HEK293 (cell line): Measurements from ENCODE around the gene PPIL4.

Experiments used
- CTCF ChIA-PET: fragments of 350-600 bp; formaldehyde crosslinking; extraction: SDS; loops from one replicate; lab custom pipeline; 2021; ENCODE audit warnings: antibody characterized with exemption; lab: Yijun Ruan, JAX
- POLR2A ChIA-PET: fragments of 300-600 bp; formaldehyde crosslinking; extraction: SDS; loops from one replicate; lab custom pipeline; 2020; ENCODE audit warnings: antibody characterized with exemption, inconsistent platforms; lab: Yijun Ruan, JAX
- H3K27ac ChIP-seq: fragments of 200-500 bp; sonication (Bioruptor generic); 2 replicates; pipeline ENCODE4 v1.5.1; 2014; ENCODE audit warnings: low read depth, low read length, control low read depth, inconsistent platforms; ENCODE audit errors: extremely low read depth
- H3K36me3 ChIP-seq, 2 experiments: fragments of 200-500 bp in 1 of 2; sonication (Bioruptor generic) in 1 of 2; 1 replicate in 1 of 2; 2 replicates in 1 of 2; pipeline ENCODE4 v1.5.1; 2014 to 2017; ENCODE audit warnings: inconsistent platforms in 2 of 2, low read length in 2 of 2; ENCODE audit not compliant: control insufficient read depth in 2 of 2, insufficient read depth in 1 of 2
- H3K4me1 ChIP-seq: fragments of 200-500 bp; sonication (Bioruptor generic); 2 replicates; pipeline ENCODE4 v1.5.1; 2014; ENCODE audit warnings: mild to moderate bottlenecking, low read length, inconsistent platforms; ENCODE audit not compliant: control insufficient read depth, insufficient read depth
- H3K4me3 ChIP-seq: 2 replicates; pipeline ENCODE4 v1.5.1; 2011; ENCODE audit warnings: low read depth, mild to moderate bottlenecking, control low read depth, low read length, moderate library complexity
- H3K9me3 ChIP-seq: fragments of 200-500 bp; sonication (Bioruptor generic); 2 replicates; pipeline ENCODE4 v1.5.1; 2014; ENCODE audit warnings: low read depth, low read length, inconsistent platforms; ENCODE audit not compliant: control insufficient read depth, insufficient read depth
- SALL2 ChIP-seq: fragments of 450-650 bp; formaldehyde crosslinking; IDR thresholded peaks from 2 replicates; pipeline ENCODE4 v1.5.0; 2017; ENCODE audit warnings: missing biosample characterization, mild to moderate bottlenecking, missing genetic modification characterization, borderline replicate concordance
- WT1 ChIP-seq: fragments of 450-650 bp; formaldehyde crosslinking; IDR thresholded peaks from 2 replicates; pipeline ENCODE4 v1.5.1; 2016; ENCODE audit warnings: missing biosample characterization, missing genetic modification characterization
- ZBTB48 ChIP-seq: fragments of 450-650 bp; formaldehyde crosslinking; IDR thresholded peaks from 2 replicates; pipeline ENCODE4 v1.5.1; 2016; ENCODE audit warnings: missing biosample characterization, missing genetic modification characterization
- ZFP37 ChIP-seq: fragments of 450-650 bp; formaldehyde crosslinking; IDR thresholded peaks from 2 replicates; pipeline ENCODE4 v1.5.1; 2016; ENCODE audit warnings: missing biosample characterization, missing genetic modification characterization
- ZNF146 ChIP-seq: fragments of 450-650 bp; formaldehyde crosslinking; IDR thresholded peaks from 2 replicates; pipeline ENCODE4 v1.5.1; 2016; ENCODE audit warnings: missing biosample characterization, missing genetic modification characterization
- ZNF174 ChIP-seq: fragments of 450-650 bp; formaldehyde crosslinking; IDR thresholded peaks from 2 replicates; pipeline ENCODE4 v1.5.0; 2017; ENCODE audit warnings: missing biosample characterization, mild to moderate bottlenecking, missing genetic modification characterization
- ZNF2 ChIP-seq: fragments of 450-650 bp; formaldehyde crosslinking; IDR thresholded peaks from 2 replicates; pipeline ENCODE4 v1.5.1; 2016; ENCODE audit warnings: missing biosample characterization, missing genetic modification characterization
- ZNF202 ChIP-seq: fragments of 450-650 bp; formaldehyde crosslinking; IDR thresholded peaks from 2 replicates; pipeline ENCODE4 v1.5.1; 2016; ENCODE audit warnings: missing biosample characterization, missing genetic modification characterization, borderline replicate concordance
- ZNF404 ChIP-seq: fragments of 450-650 bp; formaldehyde crosslinking; IDR thresholded peaks from 2 replicates; pipeline ENCODE4 v1.5.1; 2017; ENCODE audit warnings: missing biosample characterization, missing genetic modification characterization
- ZNF501 ChIP-seq: fragments of 450-650 bp; formaldehyde crosslinking; IDR thresholded peaks from 2 replicates; pipeline ENCODE4 v1.5.1; 2016; ENCODE audit warnings: missing biosample characterization, missing genetic modification characterization
- ZNF544 ChIP-seq: fragments of 450-650 bp; formaldehyde crosslinking; IDR thresholded peaks from 2 replicates; pipeline ENCODE4 v1.5.0; 2017; ENCODE audit warnings: missing biosample characterization, missing genetic modification characterization
- ZNF549 ChIP-seq: fragments of 450-650 bp; IDR thresholded peaks from 2 replicates; pipeline ENCODE4 v1.5.1; 2018; ENCODE audit warnings: missing biosample characterization, missing genetic modification characterization, mild to moderate bottlenecking, inconsistent platforms, moderate library complexity
- ZNF555 ChIP-seq: fragments of 450-650 bp; formaldehyde crosslinking; conservative IDR thresholded peaks from 2 replicates; pipeline ENCODE4 v1.5.1; 2017; ENCODE audit warnings: missing biosample characterization, mild to moderate bottlenecking, missing genetic modification characterization, inconsistent platforms
- TF ChIP-seq, protein P1 (sequence below): fragments of 450-650 bp; formaldehyde crosslinking; IDR thresholded peaks from 2 replicates; pipeline ENCODE4 v1.5.1; 2017; ENCODE audit warnings: missing biosample characterization, missing genetic modification characterization
- TF ChIP-seq, protein P2 (sequence below): fragments of 450-650 bp; formaldehyde crosslinking; IDR thresholded peaks from 2 replicates; pipeline ENCODE4 v1.5.1; 2017; ENCODE audit warnings: missing biosample characterization, missing genetic modification characterization
- TF ChIP-seq, protein P3 (sequence below): fragments of 450-650 bp; formaldehyde crosslinking; IDR thresholded peaks from 2 replicates; pipeline ENCODE4 v1.5.1; 2016; ENCODE audit warnings: missing biosample characterization, missing genetic modification characterization, low read depth
- TF ChIP-seq, protein P4 (sequence below): IDR thresholded peaks from 2 replicates; pipeline ENCODE4 v1.6.1; 2011; ENCODE audit warnings: mild to moderate bottlenecking, low read depth, low read length, borderline replicate concordance

The PPIL4 gene

DNA sequence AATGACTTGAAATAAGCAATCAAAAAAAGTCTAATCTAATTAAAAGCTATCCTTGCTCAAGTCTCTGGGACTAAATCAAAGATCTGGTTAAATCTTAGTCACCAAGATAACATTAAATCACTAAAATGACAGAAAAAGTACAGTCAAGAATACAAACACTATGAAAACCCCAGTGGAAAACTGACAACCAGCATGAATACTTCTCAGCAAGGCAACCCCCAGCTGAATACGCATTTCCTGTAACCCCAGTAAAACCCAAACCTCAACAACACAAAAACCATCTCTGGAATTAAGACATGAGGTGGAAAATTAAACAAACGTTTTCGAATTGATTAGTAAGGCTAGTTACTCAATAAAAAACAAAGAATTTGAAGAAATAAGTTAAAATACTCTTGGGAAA lies 37.4 kb downstream of the PPIL4 start:
- H3K36me3 ChIP-seq, result peaks cover 13 to 31% of the 10 kb centered on the region in 2 experiments; a peak in 2 of 3 replicates
- no peaks in the 10 kb centered on the region for H3K9me3 ChIP-seq
- no peak overlapping the region for H3K27ac ChIP-seq
- H3K4me3 ChIP-seq, result no peak overlapping the region
- ChIA-PET CTCF (interaction anchor here (0.7 to 2.6 kb wide), 4 partner anchors 9 to 482 kb away, joined by 3 to 21 read pairs (median 4); no protein-coding TSS in a partner anchor), POLR2A (no interaction called here)
- H3K4me1 ChIP-seq, result no peaks in the 10 kb centered on the region
- TF ChIP-seq ZNF174 (tag by site-specific recombination), result no peak
- TF ChIP-seq, protein P1, sequence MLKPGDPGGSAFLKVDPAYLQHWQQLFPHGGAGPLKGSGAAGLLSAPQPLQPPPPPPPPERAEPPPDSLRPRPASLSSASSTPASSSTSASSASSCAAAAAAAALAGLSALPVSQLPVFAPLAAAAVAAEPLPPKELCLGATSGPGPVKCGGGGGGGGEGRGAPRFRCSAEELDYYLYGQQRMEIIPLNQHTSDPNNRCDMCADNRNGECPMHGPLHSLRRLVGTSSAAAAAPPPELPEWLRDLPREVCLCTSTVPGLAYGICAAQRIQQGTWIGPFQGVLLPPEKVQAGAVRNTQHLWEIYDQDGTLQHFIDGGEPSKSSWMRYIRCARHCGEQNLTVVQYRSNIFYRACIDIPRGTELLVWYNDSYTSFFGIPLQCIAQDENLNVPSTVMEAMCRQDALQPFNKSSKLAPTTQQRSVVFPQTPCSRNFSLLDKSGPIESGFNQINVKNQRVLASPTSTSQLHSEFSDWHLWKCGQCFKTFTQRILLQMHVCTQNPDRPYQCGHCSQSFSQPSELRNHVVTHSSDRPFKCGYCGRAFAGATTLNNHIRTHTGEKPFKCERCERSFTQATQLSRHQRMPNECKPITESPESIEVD (tag by site-specific recombination), result peak; percentile 28; the same call in 1 of the 2 replicates

DNA sequence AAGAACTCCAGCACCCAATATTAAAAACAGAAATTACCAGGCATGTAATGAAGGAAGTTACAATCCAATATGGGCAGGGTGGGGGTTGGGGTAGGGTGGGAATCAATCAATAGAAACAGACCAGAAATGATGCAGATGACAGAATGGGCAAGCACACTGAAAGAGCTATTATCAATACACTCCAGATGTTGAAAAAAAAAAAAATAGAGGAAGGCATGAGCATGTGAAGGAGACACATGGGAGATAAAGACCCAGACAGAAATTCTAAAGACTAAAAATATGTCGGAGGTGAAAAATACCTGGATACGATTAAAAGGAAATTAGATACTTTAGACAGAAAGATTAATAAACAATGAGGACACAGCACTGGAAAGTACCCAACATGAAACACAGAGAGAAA lies 42.0 kb downstream of the PPIL4 start:
- ChIA-PET CTCF (interaction anchor here (0.6 to 5.5 kb wide), 7 partner anchors 10 to 926 kb away, joined by 3 to 42 read pairs (median 3); no protein-coding TSS in a partner anchor), POLR2A (interaction anchor here (1.2 kb wide), 1 partner anchor 10 kb away, joined by 5 read pairs; no protein-coding TSS in a partner anchor)
- Histone ChIP-seq H3K4me3 (no peak overlapping the region), H3K27ac (no peak overlapping the region), H3K36me3 (peaks cover 6 to 16% of the 10 kb centered on the region in 2 experiments; a peak in 2 of 3 replicates), H3K4me1 (no peaks in the 10 kb centered on the region), H3K9me3 (no peaks in the 10 kb centered on the region)
- no peak for TF ChIP-seq ZFP37 (tag by site-specific recombination)
- TF ChIP-seq, protein P2, sequence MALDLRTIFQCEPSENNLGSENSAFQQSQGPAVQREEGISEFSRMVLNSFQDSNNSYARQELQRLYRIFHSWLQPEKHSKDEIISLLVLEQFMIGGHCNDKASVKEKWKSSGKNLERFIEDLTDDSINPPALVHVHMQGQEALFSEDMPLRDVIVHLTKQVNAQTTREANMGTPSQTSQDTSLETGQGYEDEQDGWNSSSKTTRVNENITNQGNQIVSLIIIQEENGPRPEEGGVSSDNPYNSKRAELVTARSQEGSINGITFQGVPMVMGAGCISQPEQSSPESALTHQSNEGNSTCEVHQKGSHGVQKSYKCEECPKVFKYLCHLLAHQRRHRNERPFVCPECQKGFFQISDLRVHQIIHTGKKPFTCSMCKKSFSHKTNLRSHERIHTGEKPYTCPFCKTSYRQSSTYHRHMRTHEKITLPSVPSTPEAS (tag by site-specific recombination), result no peak
- TF ChIP-seq ZNF544, result no peak
- TF ChIP-seq ZNF404 (tag by site-specific recombination), result no peak
- no peak for TF ChIP-seq ZNF202
- TF ChIP-seq ZNF2 (tag by site-specific recombination), result no peak
- TF ChIP-seq, protein P3, sequence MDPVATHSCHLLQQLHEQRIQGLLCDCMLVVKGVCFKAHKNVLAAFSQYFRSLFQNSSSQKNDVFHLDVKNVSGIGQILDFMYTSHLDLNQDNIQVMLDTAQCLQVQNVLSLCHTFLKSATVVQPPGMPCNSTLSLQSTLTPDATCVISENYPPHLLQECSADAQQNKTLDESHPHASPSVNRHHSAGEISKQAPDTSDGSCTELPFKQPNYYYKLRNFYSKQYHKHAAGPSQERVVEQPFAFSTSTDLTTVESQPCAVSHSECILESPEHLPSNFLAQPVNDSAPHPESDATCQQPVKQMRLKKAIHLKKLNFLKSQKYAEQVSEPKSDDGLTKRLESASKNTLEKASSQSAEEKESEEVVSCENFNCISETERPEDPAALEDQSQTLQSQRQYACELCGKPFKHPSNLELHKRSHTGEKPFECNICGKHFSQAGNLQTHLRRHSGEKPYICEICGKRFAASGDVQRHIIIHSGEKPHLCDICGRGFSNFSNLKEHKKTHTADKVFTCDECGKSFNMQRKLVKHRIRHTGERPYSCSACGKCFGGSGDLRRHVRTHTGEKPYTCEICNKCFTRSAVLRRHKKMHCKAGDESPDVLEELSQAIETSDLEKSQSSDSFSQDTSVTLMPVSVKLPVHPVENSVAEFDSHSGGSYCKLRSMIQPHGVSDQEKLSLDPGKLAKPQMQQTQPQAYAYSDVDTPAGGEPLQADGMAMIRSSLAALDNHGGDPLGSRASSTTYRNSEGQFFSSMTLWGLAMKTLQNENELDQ (tag by site-specific recombination), result no peak
- TF ChIP-seq SALL2 (tag by site-specific recombination), result no peak
- TF ChIP-seq ZBTB48, result no peak
- no peak for TF ChIP-seq ZNF549 (tag by site-specific recombination)
- no peak for TF ChIP-seq ZNF501
- TF ChIP-seq ZNF146 (tag by site-specific recombination), result no peak
- TF ChIP-seq, protein P4, sequence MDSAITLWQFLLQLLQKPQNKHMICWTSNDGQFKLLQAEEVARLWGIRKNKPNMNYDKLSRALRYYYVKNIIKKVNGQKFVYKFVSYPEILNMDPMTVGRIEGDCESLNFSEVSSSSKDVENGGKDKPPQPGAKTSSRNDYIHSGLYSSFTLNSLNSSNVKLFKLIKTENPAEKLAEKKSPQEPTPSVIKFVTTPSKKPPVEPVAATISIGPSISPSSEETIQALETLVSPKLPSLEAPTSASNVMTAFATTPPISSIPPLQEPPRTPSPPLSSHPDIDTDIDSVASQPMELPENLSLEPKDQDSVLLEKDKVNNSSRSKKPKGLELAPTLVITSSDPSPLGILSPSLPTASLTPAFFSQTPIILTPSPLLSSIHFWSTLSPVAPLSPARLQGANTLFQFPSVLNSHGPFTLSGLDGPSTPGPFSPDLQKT, result no peak
- no peak for TF ChIP-seq ZNF555 (tag by site-specific recombination)
- no peak for TF ChIP-seq WT1 (tag by site-specific recombination)
